NB4 (cell line): Measurements from ENCODE around the gene PCDHB7.
"Not testable (repeated sequence)": the region's sequence is repeated elsewhere in the genome, so short reads cannot be mapped to it uniquely, and the experiment has no call there.

Experiments used
- DNase-seq: peaks from one replicate; pipeline ENCODE4 v3.0.0; 2010; ENCODE audit warnings: low read depth
- H3K4me3 ChIP-seq: one replicate; pipeline ENCODE4 v1.5.1; 2011; ENCODE audit warnings: mild to moderate bottlenecking, low read depth, low read length, moderate library complexity
- CTCF ChIP-seq: IDR thresholded peaks from one replicate; pipeline ENCODE4 v1.5.1; 2012; ENCODE audit warnings: low read depth, low read length
- MYC ChIP-seq: IDR thresholded peaks from 2 replicates; pipeline ENCODE4 v1.6.1; 2011; ENCODE audit warnings: low read depth, low read length
- POLR2A ChIP-seq: IDR thresholded peaks from 2 replicates; pipeline ENCODE4 v1.6.1; 2011; ENCODE audit warnings: mild to moderate bottlenecking; ENCODE audit not compliant: insufficient read length; ENCODE audit errors: extremely low read depth
- TF ChIP-seq, protein P1 (sequence below): IDR thresholded peaks from 2 replicates; pipeline ENCODE4 v1.6.1; 2011; ENCODE audit warnings: low read depth, low read length

The PCDHB7 gene

GRCh38 chr5:141172381-141173204, at the start of gene PCDHB7:
TSS of gene PCDHB7 (plus strand) at chr5:141172644. CDS start at chr5:141172836, 192 bp downstream.
- peak; percentile 70 for TF ChIP-seq CTCF
- TF ChIP-seq, protein P1, sequence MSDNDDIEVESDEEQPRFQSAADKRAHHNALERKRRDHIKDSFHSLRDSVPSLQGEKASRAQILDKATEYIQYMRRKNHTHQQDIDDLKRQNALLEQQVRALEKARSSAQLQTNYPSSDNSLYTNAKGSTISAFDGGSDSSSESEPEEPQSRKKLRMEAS: no peak
- DNase-seq: peak; percentile 49
- no peak within 1 kb of the TSS for H3K4me3 ChIP-seq

DNA sequence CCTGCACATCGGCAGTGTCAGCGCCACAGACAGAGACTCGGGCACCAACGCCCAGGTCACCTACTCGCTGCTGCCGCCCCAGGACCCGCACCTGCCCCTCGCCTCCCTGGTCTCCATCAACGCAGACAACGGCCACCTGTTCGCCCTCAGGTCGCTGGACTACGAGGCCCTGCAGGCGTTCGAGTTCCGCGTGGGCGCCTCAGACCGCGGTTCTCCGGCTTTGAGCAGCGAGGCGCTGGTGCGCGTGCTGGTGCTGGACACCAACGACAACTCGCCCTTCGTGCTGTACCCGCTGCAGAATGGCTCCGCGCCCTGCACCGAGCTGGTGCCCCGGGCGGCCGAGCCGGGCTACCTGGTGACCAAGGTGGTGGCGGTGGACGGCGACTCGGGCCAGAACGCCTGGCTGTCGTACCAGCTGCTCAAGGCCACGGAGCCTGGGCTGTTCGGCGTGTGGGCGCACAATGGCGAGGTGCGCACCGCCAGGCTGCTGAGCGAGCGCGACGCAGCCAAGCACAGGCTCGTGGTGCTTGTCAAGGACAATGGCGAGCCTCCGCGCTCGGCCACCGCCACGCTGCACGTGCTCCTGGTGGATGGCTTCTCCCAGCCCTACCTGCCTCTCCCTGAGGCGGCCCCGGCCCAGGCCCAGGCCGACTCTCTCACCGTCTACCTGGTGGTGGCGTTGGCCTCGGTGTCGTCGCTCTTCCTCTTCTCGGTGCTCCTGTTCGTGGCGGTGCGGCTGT, 48.9 kb upstream of the PCDHB7 start:
- DNase-seq, H3K4me3 ChIP-seq: not testable (repeated sequence)

DNA sequence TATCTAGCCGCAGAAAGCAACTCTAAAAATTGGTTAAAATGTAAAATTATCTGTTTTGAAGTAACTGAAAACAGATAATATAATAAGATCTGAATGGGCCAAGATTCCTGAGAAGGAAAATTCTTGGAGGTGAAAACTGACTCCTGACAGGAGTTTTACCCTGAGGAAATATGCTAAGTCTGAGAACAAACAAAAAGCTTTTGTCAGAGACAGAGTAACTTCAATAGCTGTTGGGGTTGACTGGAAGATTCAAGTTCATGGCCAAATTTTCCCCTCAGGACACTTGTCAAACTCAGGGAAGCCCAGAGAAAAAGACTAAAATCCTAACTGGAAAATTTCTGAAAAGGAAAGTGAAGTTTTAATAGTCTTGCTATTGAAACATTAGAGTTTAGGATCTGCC, 45.1 kb upstream of the PCDHB7 start:
- TF ChIP-seq, protein P1: no peak
- TF ChIP-seq CTCF (no peak), POLR2A (no peak), MYC (no peak)
- no peak for DNase-seq
- H3K4me3 ChIP-seq: no peak overlapping the region

- no peak within 1 kb of the TSS for H3K4me3 ChIP-seq
- DNase-seq: peak; percentile 12
- TF ChIP-seq MYC (no peak), CTCF (peak; percentile 32)
Measured at GRCh38 chr5:141135030-141135717, 37.3 kb upstream of the PCDHB7 start, which contains the start of gene PCDHB5. TSS of gene PCDHB5 (plus strand) at chr5:141135206. CDS start at chr5:141135435, 229 bp downstream.

DNA sequence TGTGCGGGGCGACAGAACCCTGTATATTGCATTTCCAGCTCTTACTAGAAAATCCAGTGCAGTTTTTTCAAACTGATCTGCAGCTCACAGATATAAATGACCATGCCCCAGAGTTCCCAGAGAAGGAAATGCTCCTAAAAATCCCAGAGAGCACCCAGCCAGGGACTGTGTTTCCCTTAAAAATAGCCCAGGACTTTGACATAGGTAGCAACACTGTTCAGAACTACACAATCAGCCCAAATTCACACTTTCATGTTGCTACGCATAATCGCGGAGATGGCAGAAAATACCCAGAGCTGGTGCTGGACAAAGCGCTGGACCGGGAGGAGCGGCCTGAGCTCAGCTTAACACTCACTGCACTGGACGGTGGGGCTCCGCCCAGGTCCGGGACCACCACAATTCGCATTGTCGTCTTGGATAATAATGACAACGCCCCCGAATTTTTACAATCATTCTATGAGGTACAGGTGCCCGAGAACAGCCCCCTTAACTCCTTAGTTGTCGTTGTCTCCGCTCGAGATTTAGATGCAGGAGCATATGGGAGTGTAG, 36.7 kb upstream of the PCDHB7 start:
- H3K4me3 ChIP-seq: no peak overlapping the region
- TF ChIP-seq POLR2A: no peak
- TF ChIP-seq, protein P1: no peak

DNA sequence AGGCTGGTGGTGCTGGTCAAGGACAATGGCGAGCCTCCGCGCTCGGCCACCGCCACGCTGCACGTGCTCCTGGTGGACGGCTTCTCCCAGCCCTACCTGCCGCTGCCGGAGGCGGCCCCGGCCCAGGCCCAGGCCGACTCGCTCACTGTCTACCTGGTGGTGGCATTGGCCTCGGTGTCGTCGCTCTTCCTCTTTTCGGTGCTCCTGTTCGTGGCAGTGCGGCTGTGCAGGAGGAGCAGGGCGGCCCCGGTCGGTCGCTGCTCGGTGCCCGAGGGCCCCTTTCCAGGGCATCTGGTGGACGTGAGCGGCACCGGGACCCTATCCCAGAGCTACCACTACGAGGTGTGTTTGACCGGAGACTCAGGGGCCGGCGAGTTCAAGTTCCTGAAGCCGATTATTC, 35.1 kb upstream of the PCDHB7 start:
- not testable (repeated sequence) for DNase-seq, H3K4me3 ChIP-seq

More for the DNA sequence above, 36.7 kb upstream of the PCDHB7 start:
- no peak for DNase-seq

DNA sequence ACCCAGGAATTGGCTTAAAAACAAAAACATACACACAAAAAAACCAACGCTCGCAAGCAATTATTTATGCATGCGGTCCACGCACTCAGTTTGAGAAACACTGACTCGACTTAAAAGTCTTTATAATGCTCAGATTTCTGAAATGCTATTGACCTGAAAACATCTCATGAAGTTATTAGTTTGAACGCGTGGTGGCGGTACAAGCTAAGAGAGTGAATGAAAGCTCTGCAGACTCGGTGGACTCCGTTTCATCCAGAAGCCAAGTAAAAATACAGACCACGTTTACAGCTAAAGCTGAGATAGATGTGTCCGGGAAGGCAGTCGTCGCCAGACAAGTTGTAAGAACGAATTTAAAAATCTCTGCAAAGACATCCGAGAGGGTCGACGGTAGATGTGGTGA, 22.6 kb upstream of the PCDHB7 start, which contains the start of gene PCDHB6:
Gene PCDHB6 (plus strand): TSS at position 246 of the 400 bp plus-strand sequence. CDS start 201 bp downstream, outside the sequence.
- TF ChIP-seq POLR2A (no peak), CTCF (peak; percentile 21), MYC (no peak)
- TF ChIP-seq, protein P1: no peak
- peak; percentile 26 for DNase-seq
- no peak within 1 kb of the TSS for H3K4me3 ChIP-seq
